ENCODE results near the gene BNIP5.

DNA sequence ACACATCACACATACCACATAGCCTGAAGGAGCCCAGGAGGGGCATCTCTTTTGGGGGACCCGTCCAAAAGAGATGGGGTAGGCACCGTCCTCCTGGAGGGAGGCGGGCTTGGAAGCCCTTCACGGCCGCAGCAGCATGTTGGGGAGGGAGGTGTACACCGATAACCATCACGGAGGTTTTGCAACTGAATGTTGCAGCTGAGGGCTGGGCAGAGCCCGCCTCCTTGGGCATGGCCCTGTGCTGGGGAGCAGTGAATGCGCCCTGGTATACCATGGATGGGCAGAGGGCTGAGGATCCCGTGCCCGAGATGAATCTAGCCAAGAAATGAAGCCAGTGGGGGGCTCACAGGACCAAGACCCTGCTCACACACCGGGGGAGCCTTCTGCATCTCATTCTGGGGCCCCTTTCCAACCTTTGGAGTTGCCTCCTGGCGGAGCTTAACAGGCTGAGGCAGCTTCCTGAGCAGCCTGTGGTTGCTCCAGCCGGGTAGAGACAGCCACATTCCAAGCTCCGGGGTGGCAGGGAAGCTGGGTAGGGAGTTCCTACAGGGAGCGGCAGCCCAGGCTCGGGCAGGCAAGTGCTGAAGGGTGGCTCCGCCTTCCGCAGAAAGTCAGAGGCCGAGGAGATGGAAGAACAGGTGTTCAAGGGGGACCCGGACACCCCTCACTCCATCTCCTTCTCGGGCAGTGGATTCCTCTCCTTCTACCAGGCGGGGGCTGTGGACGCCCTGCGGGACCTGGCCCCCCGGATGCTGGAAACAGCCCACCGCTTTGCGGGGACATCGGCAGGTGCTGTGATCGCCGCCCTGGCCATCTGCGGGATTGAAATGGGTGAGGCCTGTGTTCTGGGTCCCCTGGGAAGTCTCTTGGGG is 66.6 kb downstream of the BNIP5 start, which contains the start of gene PNPLA1:
- TF ChIP-seq, protein P1, sequence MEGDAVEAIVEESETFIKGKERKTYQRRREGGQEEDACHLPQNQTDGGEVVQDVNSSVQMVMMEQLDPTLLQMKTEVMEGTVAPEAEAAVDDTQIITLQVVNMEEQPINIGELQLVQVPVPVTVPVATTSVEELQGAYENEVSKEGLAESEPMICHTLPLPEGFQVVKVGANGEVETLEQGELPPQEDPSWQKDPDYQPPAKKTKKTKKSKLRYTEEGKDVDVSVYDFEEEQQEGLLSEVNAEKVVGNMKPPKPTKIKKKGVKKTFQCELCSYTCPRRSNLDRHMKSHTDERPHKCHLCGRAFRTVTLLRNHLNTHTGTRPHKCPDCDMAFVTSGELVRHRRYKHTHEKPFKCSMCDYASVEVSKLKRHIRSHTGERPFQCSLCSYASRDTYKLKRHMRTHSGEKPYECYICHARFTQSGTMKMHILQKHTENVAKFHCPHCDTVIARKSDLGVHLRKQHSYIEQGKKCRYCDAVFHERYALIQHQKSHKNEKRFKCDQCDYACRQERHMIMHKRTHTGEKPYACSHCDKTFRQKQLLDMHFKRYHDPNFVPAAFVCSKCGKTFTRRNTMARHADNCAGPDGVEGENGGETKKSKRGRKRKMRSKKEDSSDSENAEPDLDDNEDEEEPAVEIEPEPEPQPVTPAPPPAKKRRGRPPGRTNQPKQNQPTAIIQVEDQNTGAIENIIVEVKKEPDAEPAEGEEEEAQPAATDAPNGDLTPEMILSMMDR (IDR thresholded peaks at IDR 0.05), result no peak
- TF ChIP-seq POLR2AphosphoS5 (IDR thresholded peaks at IDR 0.05), result no peak

Data from stomach (tissue), 4 donors.